GM23338 (cell line): ENCODE measurements around the gene GPX6. TPM values are rescaled to one million over a fixed set of nuclear protein-coding genes. Genes with fewer than 3 reads are reported as not detected.

Experiments used
- ATAC-seq: fragments of 200-7000 bp; cut with Tn5 transposase; 3 replicates; pipeline ENCODE4 v1.9.1; 2020
- DNase-seq: peaks from one replicate; pipeline ENCODE4 v3.0.0-alpha.2; 2015; ENCODE audit warnings: low spot score
- H2AFZ ChIP-seq: fragments of 200-600 bp; sonication (generic); 2 replicates; pipeline ENCODE4 v1.8.0; 2016; ENCODE audit warnings: antibody characterized with exemption, mild to moderate bottlenecking, moderate library complexity
- H3F3A ChIP-seq: fragments of 200-600 bp; sonication (generic); replicated peaks from 2 replicates; pipeline ENCODE4 v1.8.0; 2017; ENCODE audit warnings: antibody characterized with exemption, mixed run types, low read depth
- H3K27ac ChIP-seq: fragments of 200-600 bp; sonication (generic); 2 replicates; pipeline ENCODE4 v1.6.1; 2016; ENCODE audit warnings: low read depth
- H3K27me3 ChIP-seq: fragments of 200-600 bp; sonication (generic); 2 replicates; pipeline ENCODE4 v1.8.0; 2016; ENCODE audit warnings: mild to moderate bottlenecking, mixed run types, moderate library complexity; ENCODE audit not compliant: insufficient read depth
- H3K36me3 ChIP-seq: fragments of 200-600 bp; sonication (generic); 2 replicates; pipeline ENCODE4 v1.8.0; 2016; ENCODE audit warnings: mild to moderate bottlenecking; ENCODE audit not compliant: insufficient read depth
- H3K4me1 ChIP-seq: fragments of 200-600 bp; sonication (generic); 2 replicates; pipeline ENCODE4 v1.8.0; 2016; ENCODE audit warnings: mild to moderate bottlenecking, moderate library complexity; ENCODE audit not compliant: insufficient read depth
- H3K4me2 ChIP-seq: fragments of 200-600 bp; sonication (generic); 2 replicates; pipeline ENCODE4 v1.7.1; 2017; ENCODE audit warnings: mixed run types
- H3K4me3 ChIP-seq: fragments of 200-600 bp; sonication (generic); 2 replicates; pipeline ENCODE4 v1.6.1; 2016; ENCODE audit warnings: mixed run types
- H3K79me2 ChIP-seq: fragments of 200-600 bp; sonication (generic); replicated peaks from 2 replicates; pipeline ENCODE4 v1.8.0; 2017; ENCODE audit warnings: mild to moderate bottlenecking; ENCODE audit not compliant: insufficient read depth
- H3K9me2 ChIP-seq: fragments of 200-600 bp; sonication (generic); 2 replicates; pipeline ENCODE4 v1.8.0; 2017; ENCODE audit not compliant: insufficient read depth
- H4K20me1 ChIP-seq: fragments of 200-600 bp; sonication (generic); replicated peaks from 2 replicates; pipeline ENCODE4 v1.8.0; 2017; ENCODE audit warnings: mild to moderate bottlenecking; ENCODE audit not compliant: insufficient read depth
- H3K27ac Mint-ChIP-seq: 2 replicates; pipeline ENCODE4 v1.8.0; 2020; ENCODE audit warnings: inconsistent platforms, mild to moderate bottlenecking, moderate library complexity, mixed read lengths
- H3K27me3 Mint-ChIP-seq: 3 replicates; pipeline ENCODE4 v1.8.0; 2022; ENCODE audit warnings: low read depth, mild to moderate bottlenecking, moderate library complexity, mixed read lengths, inconsistent platforms; ENCODE audit not compliant: insufficient read depth, poor library complexity
- H3K36me3 Mint-ChIP-seq: 3 replicates; pipeline ENCODE4 v1.8.0; 2021; ENCODE audit warnings: low read depth, mild to moderate bottlenecking, inconsistent platforms, moderate library complexity, mixed read lengths
- H3K4me1 Mint-ChIP-seq: 3 replicates; pipeline ENCODE4 v1.8.0; 2020; ENCODE audit warnings: mild to moderate bottlenecking, inconsistent platforms, mixed read lengths
- H3K4me3 Mint-ChIP-seq: 3 replicates; pipeline ENCODE4 v1.8.0; 2021; ENCODE audit warnings: moderate library complexity, mild to moderate bottlenecking, inconsistent platforms, mixed read lengths
- H3K9me3 Mint-ChIP-seq: 3 replicates; pipeline ENCODE4 v1.8.0; 2020; ENCODE audit warnings: moderate library complexity, mild to moderate bottlenecking, inconsistent platforms, mixed read lengths
- CREB1 ChIP-seq: fragments of 250-450 bp; sonication (Bioruptor Pico); IDR thresholded peaks from 2 replicates; pipeline ENCODE4 v1.5.0; 2020; ENCODE audit warnings: low read depth, mild to moderate bottlenecking, moderate library complexity
- EZH2 ChIP-seq: fragments of 200-600 bp; sonication (generic); IDR thresholded peaks from one replicate; pipeline ENCODE4 v1.8.0; 2017; ENCODE audit warnings: antibody characterized with exemption, mild to moderate bottlenecking, low read depth; ENCODE audit not compliant: unreplicated experiment
- EZH2phosphoT487 ChIP-seq: fragments of 200-600 bp; sonication (generic); IDR thresholded peaks from one replicate; pipeline ENCODE4 v1.8.1; 2018; ENCODE audit warnings: antibody characterized with exemption; ENCODE audit not compliant: unreplicated experiment
- JUNB ChIP-seq: IDR thresholded peaks from one replicate; pipeline ENCODE4 v1.6.1; 2016; ENCODE audit warnings: antibody characterized with exemption; ENCODE audit not compliant: unreplicated experiment
- NANOG ChIP-seq: IDR thresholded peaks from 2 replicates; pipeline ENCODE4 v1.6.1; 2016; ENCODE audit warnings: antibody characterized with exemption, borderline replicate concordance
- POLR2AphosphoS5 ChIP-seq: IDR thresholded peaks from 2 replicates; pipeline ENCODE4 v1.6.1; 2016; ENCODE audit warnings: antibody characterized with exemption, low read depth
- STAT1 ChIP-seq: IDR thresholded peaks from one replicate; pipeline ENCODE4 v1.6.1; 2016; ENCODE audit warnings: antibody characterized with exemption; ENCODE audit not compliant: unreplicated experiment
- ZNF114 ChIP-seq: fragments of 250-450 bp; sonication (Bioruptor Pico); IDR thresholded peaks from 2 replicates; pipeline ENCODE4 v1.5.0; 2020; ENCODE audit warnings: mild to moderate bottlenecking, moderate library complexity
- ZNF331 ChIP-seq: fragments of 250-450 bp; sonication (Bioruptor Pico); IDR thresholded peaks from 2 replicates; pipeline ENCODE4 v1.5.0; 2020; ENCODE audit warnings: low read depth, mild to moderate bottlenecking, moderate library complexity
- polyA plus RNA-seq: library from polyadenylated mRNA; unstranded; fragments of >200 nt; fragmentation: Nextera tagmentation; extraction: Ambion mirVana; gene quantifications from 2 replicates; pipeline ENCODE4 v1.2.1, GENCODE V29; 2016
- total RNA-seq: library from RNA; depleted of rRNA; stranded (reverse); fragments of >200 nt; shearing (Covaris generic); gene quantifications from 2 replicates; pipeline ENCODE4 v1.2.3, GENCODE V29; 2014
- TF ChIP-seq, protein P1 (sequence below), 2 experiments: fragments of 200-600 bp in 1 of 2; sonication (generic) in 1 of 2; conservative IDR thresholded peaks; 2 replicates each; pipeline versions ENCODE4 v1.5.1 to v1.6.1; 2016 to 2017; ENCODE audit warnings: antibody characterized with exemption in 2 of 2, low read depth in 2 of 2, mild to moderate bottlenecking in 2 of 2, moderate library complexity in 1 of 2
- TF ChIP-seq, protein P2 (sequence below): IDR thresholded peaks from 2 replicates; pipeline ENCODE4 v1.6.1; 2016; ENCODE audit warnings: antibody characterized with exemption

GPX6 gene
- total and polyA plus RNA-seq, 2 experiments from 2014 or later: not detected

DNA sequence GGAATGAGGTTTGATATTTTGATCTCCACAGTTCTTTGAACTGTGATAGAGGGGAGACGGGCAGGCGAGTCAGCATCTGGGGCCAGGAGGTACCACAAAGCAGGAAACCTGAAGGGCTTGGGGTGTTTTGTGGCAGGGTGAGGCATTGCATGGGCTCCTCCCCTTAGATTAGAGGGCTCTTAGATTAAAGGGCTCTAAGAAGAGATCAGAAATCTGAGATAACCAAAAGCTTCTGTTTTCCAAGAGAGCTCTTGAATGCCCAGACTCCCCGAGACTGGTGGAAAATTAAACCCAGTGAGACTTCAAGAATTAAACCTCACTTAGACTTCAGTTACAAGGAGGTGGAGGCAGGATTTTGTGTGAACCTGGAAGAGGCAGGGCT, 7.6 kb upstream of the GPX6 start (continued):
- TF ChIP-seq CREB1 (CRISPR knock-in tag): no peak

DNA sequence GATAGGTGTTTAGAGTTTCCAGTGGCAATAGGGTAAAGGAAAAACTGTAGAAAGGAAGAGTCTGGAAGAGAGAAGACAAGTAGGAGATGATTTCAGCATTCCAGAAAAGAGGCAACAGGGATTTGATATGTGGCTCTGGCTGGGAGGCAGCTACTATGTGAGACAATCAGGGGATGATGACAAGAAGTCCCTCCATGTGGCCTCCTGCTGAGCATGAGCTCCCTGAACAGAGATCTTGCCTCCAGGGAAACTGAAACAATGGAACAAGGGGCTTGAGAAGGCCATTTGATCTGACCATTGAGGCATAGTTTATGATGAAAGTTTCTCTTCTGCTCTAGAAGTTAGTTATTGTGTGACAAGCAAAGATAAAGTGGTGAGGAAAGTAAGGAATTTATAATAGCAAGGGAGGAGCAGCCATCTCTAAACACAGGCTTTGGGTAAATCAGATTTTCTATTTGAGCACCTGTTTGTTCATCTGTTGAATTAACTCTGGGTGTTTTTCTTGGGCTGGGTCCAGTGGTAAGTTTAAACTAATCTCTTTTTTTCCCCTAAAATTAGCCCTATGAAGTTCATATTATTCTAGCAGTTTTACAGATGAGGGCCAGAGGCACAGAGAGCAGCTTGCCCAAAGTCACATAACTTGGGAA, 7.1 kb upstream of the GPX6 start:
- no peak overlapping the region for H3K4me3 ChIP-seq
- no peaks in the 10 kb centered on the region for H3K79me2 ChIP-seq
- TF ChIP-seq, protein P1, sequence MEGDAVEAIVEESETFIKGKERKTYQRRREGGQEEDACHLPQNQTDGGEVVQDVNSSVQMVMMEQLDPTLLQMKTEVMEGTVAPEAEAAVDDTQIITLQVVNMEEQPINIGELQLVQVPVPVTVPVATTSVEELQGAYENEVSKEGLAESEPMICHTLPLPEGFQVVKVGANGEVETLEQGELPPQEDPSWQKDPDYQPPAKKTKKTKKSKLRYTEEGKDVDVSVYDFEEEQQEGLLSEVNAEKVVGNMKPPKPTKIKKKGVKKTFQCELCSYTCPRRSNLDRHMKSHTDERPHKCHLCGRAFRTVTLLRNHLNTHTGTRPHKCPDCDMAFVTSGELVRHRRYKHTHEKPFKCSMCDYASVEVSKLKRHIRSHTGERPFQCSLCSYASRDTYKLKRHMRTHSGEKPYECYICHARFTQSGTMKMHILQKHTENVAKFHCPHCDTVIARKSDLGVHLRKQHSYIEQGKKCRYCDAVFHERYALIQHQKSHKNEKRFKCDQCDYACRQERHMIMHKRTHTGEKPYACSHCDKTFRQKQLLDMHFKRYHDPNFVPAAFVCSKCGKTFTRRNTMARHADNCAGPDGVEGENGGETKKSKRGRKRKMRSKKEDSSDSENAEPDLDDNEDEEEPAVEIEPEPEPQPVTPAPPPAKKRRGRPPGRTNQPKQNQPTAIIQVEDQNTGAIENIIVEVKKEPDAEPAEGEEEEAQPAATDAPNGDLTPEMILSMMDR (conservative IDR thresholded peaks at IDR 0.05; ENCODE audit: low read depth in 2 of 2): no peak
- TF ChIP-seq ZNF114 (CRISPR knock-in tag) (no peak), JUNB (no peak)
- H3K9me2 ChIP-seq: peaks cover 8% of the 10 kb centered on the region; the same call in 1 of the 2 replicates
- Mint-ChIP-seq H3K9me3 (no peaks in the 10 kb centered on the region), H3K36me3 (no peaks in the 10 kb centered on the region), H3K4me3 (no peak overlapping the region), H3K4me1 (peaks cover 12% of the 10 kb centered on the region), H3K27ac (no peak overlapping the region), H3K27me3 (peaks cover 2% of the 10 kb centered on the region)
- no peak overlapping the region for H3K4me2 ChIP-seq
- no peaks in the 10 kb centered on the region for H3F3A ChIP-seq
- no peaks in the 10 kb centered on the region for H4K20me1 ChIP-seq
- H2AFZ ChIP-seq: no peak overlapping the region
- no peak for DNase-seq
- H3K36me3 ChIP-seq: no peaks in the 10 kb centered on the region
- ATAC-seq: no peak
- no peaks in the 10 kb centered on the region for H3K4me1 ChIP-seq
- no peaks in the 10 kb centered on the region for H3K27me3 ChIP-seq
- H3K27ac ChIP-seq: no peak overlapping the region

DNA sequence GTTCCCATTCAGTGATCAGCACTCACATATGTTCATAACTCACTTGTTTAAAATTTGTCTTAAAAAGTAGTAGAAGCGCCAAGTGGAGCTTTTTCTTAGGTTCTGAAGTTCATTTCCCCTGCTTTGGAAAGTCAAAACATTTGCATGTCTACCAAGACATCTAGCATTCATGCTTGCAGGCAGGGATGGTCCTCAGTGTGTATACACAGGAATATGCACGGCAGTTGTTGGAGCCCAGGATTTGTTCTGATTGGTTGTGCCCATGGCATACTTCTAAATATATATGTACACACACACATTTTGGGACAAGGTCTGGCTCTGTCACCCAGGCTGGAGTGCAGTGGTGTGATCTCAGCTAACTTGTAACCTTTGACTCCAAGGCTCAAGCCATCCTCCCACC, 2.4 kb upstream of the GPX6 start:
- Histone ChIP-seq H4K20me1 (no peaks in the 10 kb centered on the region), H3K27ac (no peak overlapping the region), H2AFZ (no peak overlapping the region), H3K79me2 (no peaks in the 10 kb centered on the region), H3K36me3 (no peaks in the 10 kb centered on the region), H3K4me3 (no peak overlapping the region), H3K4me1 (peaks cover 3% of the 10 kb centered on the region; the same call in 1 of the 2 replicates), H3K27me3 (no peaks in the 10 kb centered on the region), H3F3A (no peaks in the 10 kb centered on the region), H3K9me2 (no peaks in the 10 kb centered on the region; the same call in 1 of the 2 replicates), H3K4me2 (no peak overlapping the region)
- ATAC-seq (no peak), DNase-seq (no peak)
- Mint-ChIP-seq H3K36me3 (no peaks in the 10 kb centered on the region), H3K27ac (no peak overlapping the region), H3K9me3 (no peaks in the 10 kb centered on the region), H3K27me3 (peaks cover 3% of the 10 kb centered on the region), H3K4me3 (no peak overlapping the region), H3K4me1 (peaks cover 14% of the 10 kb centered on the region)
- TF ChIP-seq, protein P2, sequence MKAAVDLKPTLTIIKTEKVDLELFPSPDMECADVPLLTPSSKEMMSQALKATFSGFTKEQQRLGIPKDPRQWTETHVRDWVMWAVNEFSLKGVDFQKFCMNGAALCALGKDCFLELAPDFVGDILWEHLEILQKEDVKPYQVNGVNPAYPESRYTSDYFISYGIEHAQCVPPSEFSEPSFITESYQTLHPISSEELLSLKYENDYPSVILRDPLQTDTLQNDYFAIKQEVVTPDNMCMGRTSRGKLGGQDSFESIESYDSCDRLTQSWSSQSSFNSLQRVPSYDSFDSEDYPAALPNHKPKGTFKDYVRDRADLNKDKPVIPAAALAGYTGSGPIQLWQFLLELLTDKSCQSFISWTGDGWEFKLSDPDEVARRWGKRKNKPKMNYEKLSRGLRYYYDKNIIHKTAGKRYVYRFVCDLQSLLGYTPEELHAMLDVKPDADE: no peak
- TF ChIP-seq EZH2 (no peak), ZNF114 (CRISPR knock-in tag) (no peak), JUNB (no peak), POLR2AphosphoS5 (no peak), EZH2phosphoT487 (no peak), ZNF331 (CRISPR knock-in tag) (no peak), CREB1 (CRISPR knock-in tag) (no peak), NANOG (no peak), STAT1 (no peak)
- TF ChIP-seq, protein P1 (conservative IDR thresholded peaks at IDR 0.05; ENCODE audit: low read depth in 2 of 2): no peak
